WTC11 (cell line): ENCODE results near the gene CMBL. TPM values are rescaled to one million over a fixed set of nuclear protein-coding genes. Genes with fewer than 3 reads are reported as not detected.

ENCODE experiments used
- ATAC-seq: fragments of 200-7000 bp; cut with Tn5 transposase; 2 replicates; pipeline ENCODE4 v1.10.0; 2021; ENCODE audit warnings: mild to moderate bottlenecking, moderate library complexity
- CTCF ChIA-PET: fragments of 300-600 bp; sonication (Branson Sonifier 250); formaldehyde crosslinking; loops from one replicate; lab custom pipeline; 2021; ENCODE audit warnings: antibody characterized with exemption; lab: Charles Lee
- POLR2A ChIA-PET: fragments of 350-600 bp; sonication (Branson Sonifier 250); formaldehyde crosslinking; loops from one replicate; lab custom pipeline; 2021; ENCODE audit warnings: antibody characterized with exemption; lab: Charles Lee
- DNase-seq: peaks from one replicate; pipeline ENCODE4 v3.0.0; 2021; ENCODE audit warnings: low spot score
- H3K27ac Mint-ChIP-seq: 2 replicates; pipeline ENCODE4 v1.8.0; 2021; ENCODE audit warnings: mixed read lengths
- H3K27me3 Mint-ChIP-seq: 2 replicates; pipeline ENCODE4 v1.8.0; 2021; ENCODE audit warnings: low read depth, mild to moderate bottlenecking, moderate library complexity, mixed read lengths
- H3K36me3 Mint-ChIP-seq: 2 replicates; pipeline ENCODE4 v1.8.0; 2021; ENCODE audit warnings: mixed read lengths
- H3K4me1 Mint-ChIP-seq: 2 replicates; pipeline ENCODE4 v1.8.0; 2022; ENCODE audit warnings: mixed read lengths
- H3K4me3 Mint-ChIP-seq: 2 replicates; pipeline ENCODE4 v1.8.0; 2021; ENCODE audit warnings: mild to moderate bottlenecking, moderate library complexity, mixed read lengths
- H3K9me3 Mint-ChIP-seq: 2 replicates; pipeline ENCODE4 v1.8.0; 2021; ENCODE audit warnings: mixed read lengths
- ATF6 ChIP-seq: sonication (generic); formaldehyde crosslinking; IDR thresholded peaks from 2 replicates; pipeline ENCODE4 v1.8.1; 2023; ENCODE audit warnings: mild to moderate bottlenecking, missing genetic modification reagents
- CDX4 ChIP-seq: fragments of 250-450 bp; sonication (Bioruptor Pico); IDR thresholded peaks from 2 replicates; pipeline ENCODE4 v1.9.0; 2021; ENCODE audit warnings: moderate library complexity, mild to moderate bottlenecking, inconsistent platforms, borderline replicate concordance
- EMX1 ChIP-seq: fragments of 250-450 bp; sonication (Bioruptor Pico); IDR thresholded peaks from 2 replicates; pipeline ENCODE4 v1.8.0; 2021; ENCODE audit warnings: mild to moderate bottlenecking
- JUN ChIP-seq: sonication (generic); formaldehyde crosslinking; IDR thresholded peaks from 2 replicates; pipeline ENCODE4 v1.8.0; 2023; ENCODE audit warnings: mild to moderate bottlenecking, missing genetic modification reagents
- MAX ChIP-seq: sonication (generic); formaldehyde crosslinking; IDR thresholded peaks from 2 replicates; pipeline ENCODE4 v1.8.0; 2022; ENCODE audit warnings: mild to moderate bottlenecking, missing genetic modification reagents
- NFE2L1 ChIP-seq: sonication (generic); formaldehyde crosslinking; IDR thresholded peaks from 2 replicates; pipeline ENCODE4 v1.8.1; 2023; ENCODE audit warnings: missing genetic modification reagents
- NFYB ChIP-seq: sonication (generic); formaldehyde crosslinking; conservative IDR thresholded peaks from 2 replicates; pipeline ENCODE4 v1.8.0; 2022; ENCODE audit warnings: low read depth, missing genetic modification reagents
- NR3C1 ChIP-seq: sonication (generic); formaldehyde crosslinking; conservative IDR thresholded peaks from 2 replicates; pipeline ENCODE4 v1.8.1; 2023; ENCODE audit warnings: low read depth, mild to moderate bottlenecking, missing genetic modification reagents
- PRDM15 ChIP-seq: sonication (generic); formaldehyde crosslinking; IDR thresholded peaks from 2 replicates; pipeline ENCODE4 v1.8.0; 2022; ENCODE audit warnings: missing genetic modification reagents
- RORB ChIP-seq: fragments of 250-450 bp; sonication (Bioruptor Pico); IDR thresholded peaks from 2 replicates; pipeline ENCODE4 v1.9.0; 2021; ENCODE audit warnings: mild to moderate bottlenecking
- TCF7 ChIP-seq: sonication (generic); formaldehyde crosslinking; IDR thresholded peaks from 2 replicates; pipeline ENCODE4 v1.8.0; 2022; ENCODE audit warnings: mild to moderate bottlenecking, low read depth, missing genetic modification reagents, moderate library complexity
- TEAD4 ChIP-seq: sonication (generic); formaldehyde crosslinking; IDR thresholded peaks from 2 replicates; pipeline ENCODE4 v1.8.0; 2022; ENCODE audit warnings: mild to moderate bottlenecking, missing genetic modification reagents
- ZSCAN18 ChIP-seq: fragments of 250-450 bp; sonication (Bioruptor Pico); IDR thresholded peaks from 2 replicates; pipeline ENCODE4 v2.1.2; 2022; ENCODE audit warnings: mild to moderate bottlenecking, moderate library complexity
- total RNA-seq: library from RNA; stranded (reverse); gene quantifications from 3 replicates; pipeline ENCODE4 v1.2.3, GENCODE V29; 2021
- TF ChIP-seq, protein P1 (sequence below): sonication (generic); formaldehyde crosslinking; IDR thresholded peaks from 2 replicates; pipeline ENCODE4 v1.8.1; 2023; ENCODE audit warnings: mild to moderate bottlenecking, missing genetic modification reagents, moderate library complexity

CMBL gene
- total RNA-seq, 1 experiment from 2014 or later = 34.0 TPM

GRCh38 chr5:10315824-10316509, 8.3 kb upstream of the CMBL start:
- Mint-ChIP-seq H3K4me3 (no peak overlapping the region), H3K27me3 (no peaks in the 10 kb centered on the region; the same call in 1 of the 2 replicates), H3K36me3 (peaks cover 4% of the 10 kb centered on the region)
- POLR2A ChIA-PET = no interaction called here
- TF ChIP-seq NFE2L1 (no peak), JUN (0 out of 2 replicates have a peak, but pooled peaks have one; percentile 28), ATF6 (CRISPR knock-in tag) (no peak), NFYB (peak; percentile 60), EMX1 (no peak), PRDM15 (CRISPR knock-in tag) (no peak), NR3C1 (CRISPR knock-in tag) (no peak), MAX (CRISPR knock-in tag) (peak; percentile 41; the same call in 1 of the 2 replicates)
- TF ChIP-seq, all 79 proteins: peak for 3
- Mint-ChIP-seq H3K27ac (no peak overlapping the region), H3K9me3 (peaks cover 15% of the 10 kb centered on the region), H3K4me1 (peaks cover 2% of the 10 kb centered on the region)
- ATAC-seq = peak; percentile 89
- no peak for DNase-seq
- CTCF ChIA-PET = interaction anchor here (1.5 kb wide), 1 partner anchor 32 kb away, joined by 3 read pairs; no protein-coding TSS in a partner anchor

GRCh38 chr5:10315201-10315600, 7.5 kb upstream of the CMBL start:
- H3K27ac Mint-ChIP-seq = no peak overlapping the region
- peaks cover 6% of the 10 kb centered on the region for H3K36me3 Mint-ChIP-seq
- TF ChIP-seq ZSCAN18 = no peak
- no peaks in the 10 kb centered on the region; the same call in 1 of the 2 replicates for H3K27me3 Mint-ChIP-seq
- no peak for DNase-seq
- ChIA-PET POLR2A (no interaction called here), CTCF (interaction anchor here (1.5 kb wide), 1 partner anchor 31 kb away, joined by 3 read pairs; no protein-coding TSS in a partner anchor)
- H3K4me1 Mint-ChIP-seq = peaks cover 9% of the 10 kb centered on the region
- no peak for ATAC-seq
- H3K4me3 Mint-ChIP-seq = no peak overlapping the region
- H3K9me3 Mint-ChIP-seq = peaks cover 21% of the 10 kb centered on the region

DNA sequence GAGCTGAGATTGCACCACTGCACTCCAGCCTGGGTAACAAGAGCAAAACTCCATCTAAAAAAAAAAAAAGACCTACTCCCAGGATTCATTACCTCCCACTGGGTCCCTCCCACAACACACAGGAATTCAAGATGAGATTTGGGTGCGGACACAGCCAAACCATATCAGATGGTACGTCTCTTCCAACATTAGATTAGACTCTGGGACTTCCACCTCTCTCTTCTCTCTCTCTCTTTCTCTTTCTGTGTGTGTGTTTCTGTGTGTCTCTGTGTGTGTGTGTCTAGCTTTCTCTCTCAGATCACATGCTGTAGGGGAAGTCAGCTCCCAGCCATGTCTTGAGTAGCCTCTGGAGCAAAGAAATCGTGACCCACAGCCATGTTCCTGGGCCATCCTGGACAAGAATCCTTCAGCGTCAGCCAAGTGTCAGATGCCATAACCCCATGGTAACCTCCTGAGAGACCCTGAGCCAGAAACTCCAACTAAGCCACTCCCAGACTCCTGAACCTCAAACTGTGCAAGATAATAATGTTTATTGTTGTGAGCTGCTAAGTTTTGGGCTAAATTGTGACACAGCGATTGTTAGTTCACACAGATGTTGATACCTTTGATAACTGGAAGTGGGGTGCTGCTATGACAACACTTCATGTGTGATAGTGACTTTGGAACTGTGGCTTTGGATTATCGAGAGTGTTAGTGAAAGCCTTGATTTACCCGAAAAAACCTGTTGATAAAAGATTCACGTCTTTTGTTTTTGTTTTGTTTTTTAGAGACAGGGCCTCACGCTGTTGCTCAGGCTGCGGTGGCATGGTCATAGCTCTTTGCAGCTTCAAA, 4.1 kb upstream of the CMBL start:
- peaks cover 6% of the 10 kb centered on the region for H3K36me3 Mint-ChIP-seq
- H3K9me3 Mint-ChIP-seq = peaks cover 21% of the 10 kb centered on the region
- ATAC-seq (no peak), DNase-seq (no peak)
- H3K27me3 Mint-ChIP-seq = peaks cover 6% of the 10 kb centered on the region
- no peak overlapping the region; the same call in 1 of the 2 replicates for H3K27ac Mint-ChIP-seq
- peaks cover 15% of the 10 kb centered on the region for H3K4me1 Mint-ChIP-seq
- no peak overlapping the region for H3K4me3 Mint-ChIP-seq
- POLR2A ChIA-PET = no interaction called here
- CTCF ChIA-PET = interaction anchor here (1.3 kb wide), 1 partner anchor 28 kb away, joined by 4 read pairs; no protein-coding TSS in a partner anchor
- TF ChIP-seq CDX4 (CRISPR knock-in tag) (no peak), TEAD4 (CRISPR knock-in tag) (no peak), MAX (CRISPR knock-in tag) (no peak), TCF7 (CRISPR knock-in tag) (no peak), RORB (CRISPR knock-in tag) (no peak), PRDM15 (CRISPR knock-in tag) (no peak)
- TF ChIP-seq, protein P1, sequence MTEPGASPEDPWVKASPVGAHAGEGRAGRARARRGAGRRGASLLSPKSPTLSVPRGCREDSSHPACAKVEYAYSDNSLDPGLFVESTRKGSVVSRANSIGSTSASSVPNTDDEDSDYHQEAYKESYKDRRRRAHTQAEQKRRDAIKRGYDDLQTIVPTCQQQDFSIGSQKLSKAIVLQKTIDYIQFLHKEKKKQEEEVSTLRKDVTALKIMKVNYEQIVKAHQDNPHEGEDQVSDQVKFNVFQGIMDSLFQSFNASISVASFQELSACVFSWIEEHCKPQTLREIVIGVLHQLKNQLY (CRISPR knock-in tag) = no peak
